SU-DHL-6 (cell line): ENCODE measurements around the gene LGALS4.

Experiments used
- H2AFZ ChIP-seq: fragments of 200-600 bp; sonication (generic); 2 replicates; pipeline ENCODE4 v1.6.1; 2014; ENCODE audit warnings: low read depth, mild to moderate bottlenecking, moderate library complexity, mixed read lengths, antibody characterized with exemption, low read length; ENCODE audit not compliant: severe bottlenecking
- H3F3A ChIP-seq: fragments of 200-600 bp; shearing (Covaris generic); 2 replicates; pipeline ENCODE4 v1.6.0; 2016; ENCODE audit warnings: antibody characterized with exemption, mild to moderate bottlenecking; ENCODE audit not compliant: insufficient read depth
- H3K27ac ChIP-seq: fragments of 200-600 bp; sonication (generic); 2 replicates; pipeline ENCODE4 v1.5.1; 2016; ENCODE audit warnings: low read depth, mild to moderate bottlenecking, low read length, moderate library complexity, mixed read lengths
- H3K27me3 ChIP-seq: fragments of 200-600 bp; sonication (generic), shearing (Covaris generic); 2 replicates; pipeline ENCODE4 v1.6.0; 2014; ENCODE audit warnings: mild to moderate bottlenecking, low read length
- H3K36me3 ChIP-seq: fragments of 200-600 bp; sonication (generic); 2 replicates; pipeline ENCODE4 v1.6.1; 2014; ENCODE audit warnings: mild to moderate bottlenecking, low read length, mixed read lengths
- H3K4me2 ChIP-seq: fragments of 300-600, 200-600 bp; shearing (Covaris generic), sonication (generic); 2 replicates; pipeline ENCODE4 v1.6.0; 2014; ENCODE audit warnings: low read length, low read depth, mild to moderate bottlenecking; ENCODE audit not compliant: poor library complexity, severe bottlenecking
- H3K4me3 ChIP-seq: fragments of 200-600 bp; sonication (generic); 2 replicates; pipeline ENCODE4 v1.5.1; 2014; ENCODE audit warnings: antibody characterized with exemption, low read length, mild to moderate bottlenecking, mixed read lengths; ENCODE audit not compliant: insufficient read depth, poor library complexity, severe bottlenecking
- H3K79me2 ChIP-seq: fragments of 200-600 bp; sonication (generic); 2 replicates; pipeline ENCODE4 v1.6.1; 2014; ENCODE audit warnings: mild to moderate bottlenecking, low read length, moderate library complexity; ENCODE audit not compliant: insufficient read depth
- H3K9ac ChIP-seq: fragments of 200-600 bp; sonication (generic); 2 replicates; pipeline ENCODE4 v1.7.0; 2014; ENCODE audit warnings: mild to moderate bottlenecking, low read length
- H3K9me2 ChIP-seq: fragments of 200-600 bp; sonication (generic); replicated peaks from 2 replicates; pipeline ENCODE4 v1.6.1; 2014; ENCODE audit warnings: low read length; ENCODE audit not compliant: insufficient read depth
- H3K9me3 ChIP-seq: fragments of 200-600 bp; sonication (generic); 2 replicates; pipeline ENCODE4 v1.6.1; 2014; ENCODE audit warnings: low read length, mixed read lengths; ENCODE audit not compliant: insufficient read depth
- H4K20me1 ChIP-seq: fragments of 200-600 bp; sonication (generic); 2 replicates; pipeline ENCODE4 v1.6.1; 2014; ENCODE audit warnings: low read depth, mild to moderate bottlenecking, antibody characterized with exemption, low read length, moderate library complexity, mixed read lengths
- EZH2phosphoT487 ChIP-seq: fragments of 200-600 bp; sonication (generic), shearing (Covaris generic); conservative IDR thresholded peaks from 2 replicates; pipeline ENCODE4 v1.6.1; 2018; ENCODE audit warnings: mild to moderate bottlenecking, antibody characterized with exemption, low read length, moderate library complexity, mixed read lengths
- TF ChIP-seq, protein P1 (sequence below): fragments of 200-600 bp; sonication (generic); IDR thresholded peaks from one replicate; pipeline ENCODE4 v1.5.1; 2017; ENCODE audit warnings: antibody characterized with exemption, mild to moderate bottlenecking, low read length, moderate library complexity; ENCODE audit not compliant: insufficient read depth, poor library complexity, severe bottlenecking

Gene LGALS4

DNA sequence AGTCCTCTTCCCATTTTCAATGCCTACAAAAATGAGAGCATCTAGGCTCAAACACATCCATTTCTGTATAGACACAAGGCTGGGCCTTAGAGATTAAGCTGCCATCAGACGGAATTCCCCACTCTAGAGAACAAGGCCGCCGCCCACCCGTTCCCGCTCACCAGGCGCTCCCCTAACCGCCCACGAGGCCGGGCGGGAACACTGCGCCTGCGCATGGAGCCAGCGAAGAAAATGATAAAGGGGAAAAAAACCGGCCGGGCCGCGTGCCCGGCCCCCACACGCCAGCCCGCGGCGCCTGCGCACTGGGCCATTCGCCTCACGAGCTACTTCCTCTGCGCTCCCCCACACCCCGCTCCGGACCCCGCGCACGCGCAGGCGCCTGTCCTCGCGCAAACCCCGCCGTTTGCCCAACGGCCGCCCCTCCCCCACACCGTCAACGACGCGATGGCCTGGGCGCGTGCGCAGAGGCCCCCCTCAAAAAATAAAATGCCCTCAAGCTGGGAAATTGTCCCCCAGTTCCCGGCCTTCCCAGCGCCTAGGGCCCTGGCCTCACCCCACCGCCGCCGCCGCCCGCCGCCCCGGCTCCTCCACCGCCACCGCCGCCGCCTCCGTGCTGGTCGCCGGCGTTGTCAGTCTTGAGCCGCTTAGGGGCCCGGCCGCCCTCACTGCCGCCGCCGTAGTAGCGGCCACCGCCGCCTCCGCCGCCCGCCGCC, 36.6 kb upstream of the LGALS4 start:
- H3K27ac ChIP-seq, result peak overlapping the region; percentile 92
- peaks cover 28% of the 10 kb centered on the region for H3F3A ChIP-seq
- no peaks in the 10 kb centered on the region for H3K9me2 ChIP-seq
- no peak for TF ChIP-seq EZH2phosphoT487
- peaks cover 55% of the 10 kb centered on the region for H3K79me2 ChIP-seq
- H3K4me2 ChIP-seq, result peak overlapping the region; percentile 73
- peak overlapping the region; percentile 98 for H3K9ac ChIP-seq
- peaks cover 38% of the 10 kb centered on the region for H3K36me3 ChIP-seq
- peak overlapping the region; percentile 78 for H3K4me3 ChIP-seq
- H2AFZ ChIP-seq, result no peak overlapping the region
- no peaks in the 10 kb centered on the region for H3K27me3 ChIP-seq
- H3K9me3 ChIP-seq, result no peaks in the 10 kb centered on the region
- H4K20me1 ChIP-seq, result peaks cover 36% of the 10 kb centered on the region

DNA sequence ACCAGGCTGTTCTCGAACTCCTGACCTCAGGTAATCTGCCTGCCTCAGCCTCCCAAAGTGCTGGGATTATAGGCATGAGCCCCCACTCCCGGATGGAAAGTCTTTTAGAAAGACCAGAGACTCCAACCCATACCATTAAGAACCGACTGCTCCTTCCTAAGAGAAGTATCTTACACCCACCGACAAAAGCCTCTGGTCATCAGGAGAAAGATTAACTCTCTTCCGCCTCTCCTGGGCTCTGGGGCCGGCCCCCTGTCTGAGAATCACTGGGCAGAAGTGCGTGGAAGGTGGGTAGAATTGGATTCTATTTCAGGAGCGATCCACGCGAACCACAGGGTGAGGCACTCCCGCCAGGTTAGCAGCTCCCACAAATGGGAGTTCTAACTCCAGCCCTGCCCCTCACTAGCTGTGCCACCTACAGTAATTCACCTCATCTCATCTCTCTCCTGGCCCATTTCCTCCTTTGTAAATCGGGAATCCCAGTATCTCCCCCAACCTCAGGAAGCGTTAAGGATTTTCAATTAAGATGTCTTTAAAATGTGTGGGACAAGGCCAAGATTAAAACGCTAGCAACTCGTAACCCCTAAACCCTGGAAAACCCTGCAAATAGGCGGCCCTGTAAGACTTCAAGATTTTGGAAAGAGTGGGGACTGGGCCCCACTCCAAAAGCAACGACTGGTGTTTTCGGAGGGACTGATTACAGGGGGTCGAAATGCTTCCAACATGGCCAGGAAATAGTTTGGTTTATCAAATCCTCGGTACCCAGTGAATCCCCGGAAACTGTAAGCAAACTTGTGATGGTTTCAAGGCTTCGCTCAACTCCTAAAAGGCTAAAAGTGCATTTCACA, 35.8 kb upstream of the LGALS4 start:
- H3K36me3 ChIP-seq, result peaks cover 46% of the 10 kb centered on the region
- H3K4me2 ChIP-seq, result peak overlapping the region; percentile 73
- peaks cover 24% of the 10 kb centered on the region for H3F3A ChIP-seq
- TF ChIP-seq, protein P1, sequence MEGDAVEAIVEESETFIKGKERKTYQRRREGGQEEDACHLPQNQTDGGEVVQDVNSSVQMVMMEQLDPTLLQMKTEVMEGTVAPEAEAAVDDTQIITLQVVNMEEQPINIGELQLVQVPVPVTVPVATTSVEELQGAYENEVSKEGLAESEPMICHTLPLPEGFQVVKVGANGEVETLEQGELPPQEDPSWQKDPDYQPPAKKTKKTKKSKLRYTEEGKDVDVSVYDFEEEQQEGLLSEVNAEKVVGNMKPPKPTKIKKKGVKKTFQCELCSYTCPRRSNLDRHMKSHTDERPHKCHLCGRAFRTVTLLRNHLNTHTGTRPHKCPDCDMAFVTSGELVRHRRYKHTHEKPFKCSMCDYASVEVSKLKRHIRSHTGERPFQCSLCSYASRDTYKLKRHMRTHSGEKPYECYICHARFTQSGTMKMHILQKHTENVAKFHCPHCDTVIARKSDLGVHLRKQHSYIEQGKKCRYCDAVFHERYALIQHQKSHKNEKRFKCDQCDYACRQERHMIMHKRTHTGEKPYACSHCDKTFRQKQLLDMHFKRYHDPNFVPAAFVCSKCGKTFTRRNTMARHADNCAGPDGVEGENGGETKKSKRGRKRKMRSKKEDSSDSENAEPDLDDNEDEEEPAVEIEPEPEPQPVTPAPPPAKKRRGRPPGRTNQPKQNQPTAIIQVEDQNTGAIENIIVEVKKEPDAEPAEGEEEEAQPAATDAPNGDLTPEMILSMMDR, result no peak
- no peak for TF ChIP-seq EZH2phosphoT487
- H3K9ac ChIP-seq, result peak overlapping the region; percentile 98
- H3K27ac ChIP-seq, result peak overlapping the region; percentile 92
- H3K9me3 ChIP-seq, result no peaks in the 10 kb centered on the region
- peaks cover 63% of the 10 kb centered on the region for H3K79me2 ChIP-seq
- no peaks in the 10 kb centered on the region for H3K27me3 ChIP-seq
- H3K9me2 ChIP-seq, result no peaks in the 10 kb centered on the region
- H4K20me1 ChIP-seq, result peaks cover 44% of the 10 kb centered on the region
- no peak overlapping the region for H2AFZ ChIP-seq
- peak overlapping the region; percentile 78 for H3K4me3 ChIP-seq

DNA sequence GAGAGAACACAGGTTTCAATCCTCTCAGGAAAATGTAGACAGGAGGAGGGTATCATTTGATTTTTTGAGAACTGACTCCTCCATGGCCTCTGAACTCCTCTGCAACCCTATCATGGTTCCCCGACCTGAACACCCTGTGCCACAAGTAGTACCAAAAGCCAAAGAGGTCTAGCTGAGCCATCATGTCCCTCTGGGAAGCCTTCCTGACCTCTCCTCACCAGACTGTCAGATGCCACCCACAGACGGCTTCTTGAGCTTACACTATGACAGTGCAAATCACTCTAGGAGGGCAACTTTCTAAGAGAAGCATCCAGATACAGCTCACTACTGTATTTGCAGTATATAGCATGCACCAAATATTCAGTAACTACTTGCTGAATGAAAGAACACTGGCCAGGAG, 33.4 kb upstream of the LGALS4 start:
- peaks cover 68% of the 10 kb centered on the region for H4K20me1 ChIP-seq
- no peak overlapping the region for H3K27ac ChIP-seq
- H3K4me2 ChIP-seq, result no peak overlapping the region

More for the DNA sequence above, 33.4 kb upstream of the LGALS4 start:
- H3K27me3 ChIP-seq, result no peaks in the 10 kb centered on the region
- H3F3A ChIP-seq, result peaks cover 24% of the 10 kb centered on the region
- H3K4me3 ChIP-seq, result no peak overlapping the region
- H3K79me2 ChIP-seq, result peaks cover 81% of the 10 kb centered on the region
- no peak overlapping the region for H3K9ac ChIP-seq
- H3K36me3 ChIP-seq, result peaks cover 69% of the 10 kb centered on the region
- H3K9me3 ChIP-seq, result no peaks in the 10 kb centered on the region
- H3K9me2 ChIP-seq, result no peaks in the 10 kb centered on the region
- TF ChIP-seq EZH2phosphoT487, result no peak
- TF ChIP-seq, protein P1, result no peak
- H2AFZ ChIP-seq, result no peak overlapping the region
